Measurements from ENCODE around the gene GIT2. TPM values are rescaled to one million over a fixed set of nuclear protein-coding genes. Genes with fewer than 3 reads are reported as not detected.

GIT2 gene
- total and polyA plus RNA-seq, 2 of the 13 experiments (the other 11 are each of a cell fraction or from before 2014, with no cell fraction given), result 18.4 to 19.8 TPM

DNA sequence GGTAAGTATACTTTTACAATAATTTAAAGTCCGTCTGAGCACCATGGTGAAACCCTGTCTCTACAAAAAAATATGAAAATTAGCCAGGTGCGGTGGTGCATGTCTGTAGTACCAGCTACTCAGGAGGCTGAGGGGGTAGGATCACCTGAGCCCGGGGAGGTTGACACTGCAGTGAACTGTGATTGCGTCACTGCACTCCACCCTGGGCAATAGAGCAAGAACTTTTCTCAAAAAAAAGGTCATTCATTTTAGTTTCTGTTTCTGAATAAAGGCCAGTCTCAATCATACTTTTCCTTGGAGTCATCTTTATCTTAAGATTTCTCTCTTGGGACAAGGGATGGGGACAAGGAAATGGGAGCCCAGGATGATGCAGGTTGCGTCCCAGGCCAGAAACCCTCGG is 16.0 kb upstream of the GIT2 start (continued):
- TF ChIP-seq MLXIP (CRISPR knock-in tag; IDR thresholded peaks at IDR 0.05; ENCODE audit: borderline replicate concordance), result no peak
- no peak for TF ChIP-seq ZNF776 (CRISPR knock-in tag; IDR thresholded peaks at IDR 0.05)
- TF ChIP-seq POGZ (CRISPR knock-in tag; IDR thresholded peaks at IDR 0.05), result peak; percentile 59; the same call in 1 of the 2 replicates
- no peak for TF ChIP-seq ZNF331 (CRISPR knock-in tag; IDR thresholded peaks at IDR 0.05)
- TF ChIP-seq, protein P1, sequence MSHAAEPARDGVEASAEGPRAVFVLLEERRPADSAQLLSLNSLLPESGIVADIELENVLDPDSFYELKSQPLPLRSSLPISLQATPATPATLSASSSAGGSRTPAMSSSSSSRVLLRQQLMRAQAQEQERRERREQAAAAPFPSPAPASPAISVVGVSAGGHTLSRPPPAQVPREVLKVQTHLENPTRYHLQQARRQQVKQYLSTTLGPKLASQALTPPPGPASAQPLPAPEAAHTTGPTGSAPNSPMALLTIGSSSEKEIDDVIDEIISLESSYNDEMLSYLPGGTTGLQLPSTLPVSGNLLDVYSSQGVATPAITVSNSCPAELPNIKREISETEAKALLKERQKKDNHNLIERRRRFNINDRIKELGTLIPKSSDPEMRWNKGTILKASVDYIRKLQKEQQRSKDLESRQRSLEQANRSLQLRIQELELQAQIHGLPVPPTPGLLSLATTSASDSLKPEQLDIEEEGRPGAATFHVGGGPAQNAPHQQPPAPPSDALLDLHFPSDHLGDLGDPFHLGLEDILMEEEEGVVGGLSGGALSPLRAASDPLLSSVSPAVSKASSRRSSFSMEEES (CRISPR knock-in tag; IDR thresholded peaks at IDR 0.05), result 0 out of 2 replicates have a peak, but pooled peaks have one; percentile 16
- TF ChIP-seq ZBTB26 (CRISPR knock-in tag; IDR thresholded peaks at IDR 0.05; ENCODE audit: borderline replicate concordance), result no peak
- no peak for TF ChIP-seq CENPT (CRISPR knock-in tag; IDR thresholded peaks at IDR 0.05; ENCODE audit: low read depth)
- TF ChIP-seq HNF4A (CRISPR knock-in tag; IDR thresholded peaks at IDR 0.05), result peak; percentile 57
- no peak for TF ChIP-seq HDAC6 (IDR thresholded peaks at IDR 0.05; ENCODE audit: low read depth, low read length)
- TF ChIP-seq, protein P2, sequence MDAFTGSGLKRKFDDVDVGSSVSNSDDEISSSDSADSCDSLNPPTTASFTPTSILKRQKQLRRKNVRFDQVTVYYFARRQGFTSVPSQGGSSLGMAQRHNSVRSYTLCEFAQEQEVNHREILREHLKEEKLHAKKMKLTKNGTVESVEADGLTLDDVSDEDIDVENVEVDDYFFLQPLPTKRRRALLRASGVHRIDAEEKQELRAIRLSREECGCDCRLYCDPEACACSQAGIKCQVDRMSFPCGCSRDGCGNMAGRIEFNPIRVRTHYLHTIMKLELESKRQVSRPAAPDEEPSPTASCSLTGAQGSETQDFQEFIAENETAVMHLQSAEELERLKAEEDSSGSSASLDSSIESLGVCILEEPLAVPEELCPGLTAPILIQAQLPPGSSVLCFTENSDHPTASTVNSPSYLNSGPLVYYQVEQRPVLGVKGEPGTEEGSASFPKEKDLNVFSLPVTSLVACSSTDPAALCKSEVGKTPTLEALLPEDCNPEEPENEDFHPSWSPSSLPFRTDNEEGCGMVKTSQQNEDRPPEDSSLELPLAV (CRISPR knock-in tag; conservative IDR thresholded peaks at IDR 0.05; ENCODE audit: low read depth), result no peak
- no peak for TF ChIP-seq ZFX (CRISPR knock-in tag; IDR thresholded peaks at IDR 0.05; ENCODE audit: low read depth)
- no peak for TF ChIP-seq ZFP41 (CRISPR knock-in tag; IDR thresholded peaks at IDR 0.05; ENCODE audit: borderline replicate concordance)
- TF ChIP-seq PCBP1 (IDR thresholded peaks at IDR 0.05; ENCODE audit: borderline replicate concordance, low read depth, low read length), result no peak
- TF ChIP-seq ZSCAN20 (CRISPR knock-in tag; IDR thresholded peaks at IDR 0.05; ENCODE audit: borderline replicate concordance), result no peak
- TF ChIP-seq KMT2A (CRISPR knock-in tag; IDR thresholded peaks at IDR 0.05), result no peak
- TF ChIP-seq, protein P3, sequence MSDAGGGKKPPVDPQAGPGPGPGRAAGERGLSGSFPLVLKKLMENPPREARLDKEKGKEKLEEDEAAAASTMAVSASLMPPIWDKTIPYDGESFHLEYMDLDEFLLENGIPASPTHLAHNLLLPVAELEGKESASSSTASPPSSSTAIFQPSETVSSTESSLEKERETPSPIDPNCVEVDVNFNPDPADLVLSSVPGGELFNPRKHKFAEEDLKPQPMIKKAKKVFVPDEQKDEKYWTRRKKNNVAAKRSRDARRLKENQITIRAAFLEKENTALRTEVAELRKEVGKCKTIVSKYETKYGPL (CRISPR knock-in tag; IDR thresholded peaks at IDR 0.05), result no peak
- TF ChIP-seq ZNF143 (CRISPR knock-in tag; IDR thresholded peaks at IDR 0.05), result no peak
- TF ChIP-seq, protein P4, sequence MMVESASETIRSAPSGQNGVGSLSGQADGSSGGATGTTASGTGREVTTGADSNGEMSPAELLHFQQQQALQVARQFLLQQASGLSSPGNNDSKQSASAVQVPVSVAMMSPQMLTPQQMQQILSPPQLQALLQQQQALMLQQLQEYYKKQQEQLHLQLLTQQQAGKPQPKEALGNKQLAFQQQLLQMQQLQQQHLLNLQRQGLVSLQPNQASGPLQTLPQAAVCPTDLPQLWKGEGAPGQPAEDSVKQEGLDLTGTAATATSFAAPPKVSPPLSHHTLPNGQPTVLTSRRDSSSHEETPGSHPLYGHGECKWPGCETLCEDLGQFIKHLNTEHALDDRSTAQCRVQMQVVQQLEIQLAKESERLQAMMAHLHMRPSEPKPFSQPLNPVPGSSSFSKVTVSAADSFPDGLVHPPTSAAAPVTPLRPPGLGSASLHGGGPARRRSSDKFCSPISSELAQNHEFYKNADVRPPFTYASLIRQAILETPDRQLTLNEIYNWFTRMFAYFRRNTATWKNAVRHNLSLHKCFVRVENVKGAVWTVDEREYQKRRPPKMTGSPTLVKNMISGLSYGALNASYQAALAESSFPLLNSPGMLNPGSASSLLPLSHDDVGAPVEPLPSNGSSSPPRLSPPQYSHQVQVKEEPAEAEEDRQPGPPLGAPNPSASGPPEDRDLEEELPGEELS (CRISPR knock-in tag; IDR thresholded peaks at IDR 0.05), result no peak; the same call in 1 of the 2 replicates
- TF ChIP-seq, protein P5, sequence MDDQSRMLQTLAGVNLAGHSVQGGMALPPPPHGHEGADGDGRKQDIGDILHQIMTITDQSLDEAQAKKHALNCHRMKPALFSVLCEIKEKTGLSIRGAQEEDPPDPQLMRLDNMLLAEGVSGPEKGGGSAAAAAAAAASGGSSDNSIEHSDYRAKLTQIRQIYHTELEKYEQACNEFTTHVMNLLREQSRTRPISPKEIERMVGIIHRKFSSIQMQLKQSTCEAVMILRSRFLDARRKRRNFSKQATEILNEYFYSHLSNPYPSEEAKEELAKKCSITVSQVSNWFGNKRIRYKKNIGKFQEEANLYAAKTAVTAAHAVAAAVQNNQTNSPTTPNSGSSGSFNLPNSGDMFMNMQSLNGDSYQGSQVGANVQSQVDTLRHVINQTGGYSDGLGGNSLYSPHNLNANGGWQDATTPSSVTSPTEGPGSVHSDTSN (CRISPR knock-in tag; IDR thresholded peaks at IDR 0.05; ENCODE audit: borderline replicate concordance), result no peak

All from HepG2 (cell line).